ENCODE results near the gene CADPS.

CADPS gene

GRCh38 chr3:62727536-62727935 is 147.7 kb downstream of the CADPS start:
- Histone ChIP-seq H3K4me1 (peaks cover 9% of the 10 kb centered on the region), H3K4me2 (no peak overlapping the region), H3K4me3 (no peak overlapping the region), H3K9ac (no peak overlapping the region), H3K36me3 (no peaks in the 10 kb centered on the region), H3K27me3 (no peaks in the 10 kb centered on the region), H4K20me1 (no peaks in the 10 kb centered on the region), H3K27ac (no peak overlapping the region), H3K9me3 (no peaks in the 10 kb centered on the region)
- TF ChIP-seq Cebpa-rat (IDR thresholded peaks at IDR 0.05): no peak

GRCh38 chr3:62724503-62724902 is 150.7 kb downstream of the CADPS start:
- H3K9ac ChIP-seq: no peak overlapping the region
- H3K4me1 ChIP-seq: peaks cover 9% of the 10 kb centered on the region
- no peaks in the 10 kb centered on the region for H4K20me1 ChIP-seq
- H3K4me3 ChIP-seq: no peak overlapping the region
- no peak for TF ChIP-seq Cebpa-rat (IDR thresholded peaks at IDR 0.05)
- no peak overlapping the region for H3K27ac ChIP-seq
- no peaks in the 10 kb centered on the region for H3K36me3 ChIP-seq
- H3K9me3 ChIP-seq: no peaks in the 10 kb centered on the region
- no peak overlapping the region for H3K4me2 ChIP-seq
- no peaks in the 10 kb centered on the region for H3K27me3 ChIP-seq

- Histone ChIP-seq H3K27me3 (no peaks in the 10 kb centered on the region), H3K36me3 (no peaks in the 10 kb centered on the region), H3K9me3 (no peaks in the 10 kb centered on the region), H4K20me1 (no peaks in the 10 kb centered on the region), H3K27ac (no peak overlapping the region), H3K4me2 (peak overlapping the region; percentile 36), H3K4me3 (no peak overlapping the region), H3K9ac (no peak overlapping the region), H3K4me1 (peaks cover 9% of the 10 kb centered on the region)
- no peak for TF ChIP-seq Cebpa-rat (IDR thresholded peaks at IDR 0.05)
Measured at GRCh38 chr3:62723914-62724217, 151.3 kb downstream of the CADPS start.

DNA sequence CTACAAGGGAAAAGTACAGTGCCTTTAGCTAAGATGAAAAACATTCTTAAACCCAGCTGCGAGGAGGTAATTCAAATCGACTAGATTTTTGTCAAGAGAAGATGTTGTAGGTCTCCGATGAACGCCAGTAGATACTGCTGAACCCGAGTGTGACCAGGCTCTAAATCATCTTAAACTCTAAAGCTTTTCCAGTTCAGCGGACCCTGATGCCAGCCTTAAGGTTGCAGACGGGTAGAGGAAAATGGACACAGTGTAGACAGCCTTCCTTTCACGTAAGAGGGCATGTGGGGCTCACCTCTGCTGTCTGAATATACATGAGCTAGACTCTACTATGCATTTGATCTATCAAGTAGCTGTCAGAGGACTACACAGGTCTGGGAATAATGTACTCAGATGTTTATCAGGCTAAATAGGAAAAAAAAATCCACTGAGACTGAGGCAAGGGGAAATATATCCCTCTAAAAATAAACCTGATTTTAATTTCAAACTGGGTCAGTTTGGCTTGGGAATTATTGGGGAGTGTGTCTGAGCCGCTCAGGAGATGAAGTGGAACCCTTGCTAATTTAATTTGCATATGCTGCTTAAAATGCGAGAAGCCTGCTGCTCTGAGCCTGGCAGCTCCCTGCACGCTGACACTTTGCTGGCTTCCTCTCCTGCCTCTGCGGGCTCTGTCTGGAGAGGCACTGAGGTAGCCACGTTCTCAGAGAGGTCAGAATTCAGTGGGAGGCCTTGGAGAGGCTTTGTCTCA is 151.9 kb downstream of the CADPS start:
- TF ChIP-seq Cebpa-rat (IDR thresholded peaks at IDR 0.05): no peak
- peak overlapping the region; percentile 36 for H3K4me2 ChIP-seq

DNA sequence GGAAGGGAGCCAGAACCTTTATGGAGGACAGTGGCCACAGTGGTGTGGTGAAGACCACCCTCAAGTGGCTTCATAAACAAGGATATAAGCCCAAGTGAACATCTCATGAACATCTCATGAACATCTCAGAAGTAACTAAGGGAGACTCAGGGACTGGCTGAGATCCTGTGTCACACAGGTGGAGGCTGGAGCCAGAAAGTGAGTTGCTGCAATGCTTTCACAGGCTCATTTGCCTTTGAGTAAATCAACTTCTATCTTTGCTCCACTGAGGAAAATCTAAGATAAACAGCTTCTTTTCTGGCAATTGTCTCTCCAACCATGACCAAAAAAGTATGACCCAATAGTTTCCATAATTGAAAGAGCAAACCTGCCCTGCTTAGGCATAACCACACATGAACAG is 152.9 kb downstream of the CADPS start:
- H4K20me1 ChIP-seq: no peaks in the 10 kb centered on the region
- H3K27ac ChIP-seq: no peak overlapping the region
- H3K27me3 ChIP-seq: no peaks in the 10 kb centered on the region
- no peaks in the 10 kb centered on the region for H3K9me3 ChIP-seq
- no peak for TF ChIP-seq Cebpa-rat (IDR thresholded peaks at IDR 0.05)
- H3K4me3 ChIP-seq: no peak overlapping the region
- no peak overlapping the region for H3K9ac ChIP-seq
- H3K4me1 ChIP-seq: peaks cover 9% of the 10 kb centered on the region
- no peaks in the 10 kb centered on the region for H3K36me3 ChIP-seq
- no peak overlapping the region for H3K4me2 ChIP-seq

More for the DNA sequence above, 151.9 kb downstream of the CADPS start:
- Histone ChIP-seq H3K27ac (no peak overlapping the region), H3K27me3 (no peaks in the 10 kb centered on the region), H3K4me1 (peaks cover 9% of the 10 kb centered on the region), H3K9me3 (no peaks in the 10 kb centered on the region), H3K9ac (no peak overlapping the region), H4K20me1 (no peaks in the 10 kb centered on the region), H3K4me3 (no peak overlapping the region), H3K36me3 (no peaks in the 10 kb centered on the region)

- H3K36me3 ChIP-seq: no peaks in the 10 kb centered on the region
- H4K20me1 ChIP-seq: no peaks in the 10 kb centered on the region
- no peak overlapping the region for H3K9ac ChIP-seq
- TF ChIP-seq Cebpa-rat (IDR thresholded peaks at IDR 0.05): no peak
- H3K4me1 ChIP-seq: peaks cover 5% of the 10 kb centered on the region
- no peak overlapping the region for H3K4me2 ChIP-seq
- no peak overlapping the region for H3K4me3 ChIP-seq
- no peaks in the 10 kb centered on the region for H3K9me3 ChIP-seq
- H3K27ac ChIP-seq: no peak overlapping the region
- no peaks in the 10 kb centered on the region for H3K27me3 ChIP-seq
Measured at GRCh38 chr3:62718515-62719320, 156.5 kb downstream of the CADPS start.

GRCh38 chr3:62718011-62718410 is 157.2 kb downstream of the CADPS start:
- no peak overlapping the region for H3K27ac ChIP-seq
- no peak for TF ChIP-seq Cebpa-rat (IDR thresholded peaks at IDR 0.05)
- H3K36me3 ChIP-seq: no peaks in the 10 kb centered on the region
- H3K27me3 ChIP-seq: no peaks in the 10 kb centered on the region
- H3K4me3 ChIP-seq: no peak overlapping the region
- no peaks in the 10 kb centered on the region for H3K9me3 ChIP-seq
- no peaks in the 10 kb centered on the region for H4K20me1 ChIP-seq
- H3K4me1 ChIP-seq: no peaks in the 10 kb centered on the region
- H3K9ac ChIP-seq: no peak overlapping the region
- H3K4me2 ChIP-seq: no peak overlapping the region

DNA sequence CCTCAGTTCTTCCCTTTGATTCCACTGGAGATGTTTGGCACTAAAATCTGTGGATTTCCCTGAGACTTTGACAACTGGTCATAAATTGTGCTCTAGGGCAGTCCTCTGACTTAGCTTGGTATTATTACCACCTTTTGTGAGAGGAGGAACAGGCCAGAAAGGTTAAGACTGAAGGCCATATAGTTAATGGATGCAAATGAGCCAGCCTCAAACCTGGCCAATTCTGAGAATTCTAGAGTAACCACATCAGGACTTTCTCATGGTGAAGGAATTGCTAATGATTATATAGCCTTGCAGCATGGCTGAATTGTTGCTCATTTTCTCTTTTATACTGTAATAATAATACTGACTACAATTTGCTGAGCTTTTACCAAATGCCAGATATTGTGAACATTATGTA is 162.5 kb downstream of the CADPS start:
- H3K36me3 ChIP-seq: no peaks in the 10 kb centered on the region
- TF ChIP-seq Cebpa-rat (IDR thresholded peaks at IDR 0.05): no peak
- no peaks in the 10 kb centered on the region for H4K20me1 ChIP-seq
- no peak overlapping the region for H3K4me2 ChIP-seq
- peaks cover 14% of the 10 kb centered on the region for H3K4me1 ChIP-seq
- no peak overlapping the region for H3K9ac ChIP-seq
- no peaks in the 10 kb centered on the region for H3K9me3 ChIP-seq
- no peak overlapping the region for H3K27ac ChIP-seq
- H3K27me3 ChIP-seq: no peaks in the 10 kb centered on the region
- no peak overlapping the region for H3K4me3 ChIP-seq

- no peak for TF ChIP-seq Cebpa-rat (IDR thresholded peaks at IDR 0.05)
- Histone ChIP-seq H3K9ac (no peak overlapping the region), H3K36me3 (no peaks in the 10 kb centered on the region), H3K27ac (no peak overlapping the region), H3K27me3 (no peaks in the 10 kb centered on the region), H3K4me2 (no peak overlapping the region), H3K4me3 (no peak overlapping the region), H3K9me3 (no peaks in the 10 kb centered on the region), H3K4me1 (peaks cover 14% of the 10 kb centered on the region), H4K20me1 (no peaks in the 10 kb centered on the region)
Measured at GRCh38 chr3:62710751-62711150, 164.5 kb downstream of the CADPS start.

DNA sequence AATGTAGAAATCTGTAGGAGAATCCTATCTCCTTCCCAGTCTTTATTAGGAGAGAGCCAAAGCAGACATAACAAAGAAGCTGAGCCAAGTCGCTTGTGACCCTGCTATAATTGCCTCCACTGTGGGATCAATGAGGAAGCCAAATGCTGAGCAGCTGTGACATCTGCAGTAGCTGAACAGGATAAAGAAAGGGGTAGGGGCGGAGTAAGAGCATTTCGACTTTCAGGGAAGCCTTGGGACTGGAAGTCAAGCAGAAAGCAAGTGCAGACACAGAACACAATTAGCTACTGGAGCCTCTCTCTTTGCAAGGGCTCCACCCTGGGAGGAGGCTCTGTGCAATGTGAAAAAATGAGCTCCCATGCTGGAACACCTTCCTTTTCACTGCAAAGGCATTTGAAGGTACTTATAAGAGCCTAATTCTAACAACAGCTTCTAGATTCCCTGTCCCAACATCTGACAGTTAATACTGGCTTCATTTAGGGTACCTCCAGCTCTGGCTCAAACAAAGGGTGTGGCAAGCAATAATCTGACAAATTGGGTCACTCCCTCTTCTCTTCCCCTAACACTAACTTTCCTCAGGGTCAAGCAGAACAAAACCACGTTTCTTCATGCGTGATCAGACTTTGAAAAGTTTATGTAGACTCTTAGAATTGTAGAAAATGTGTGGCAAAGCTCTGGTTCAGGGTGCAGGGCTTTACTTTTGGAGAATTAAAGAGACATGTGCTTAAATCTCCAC is 166.4 kb downstream of the CADPS start:
- H3K4me3 ChIP-seq: no peak overlapping the region
- no peak for TF ChIP-seq Cebpa-rat (IDR thresholded peaks at IDR 0.05)
- H3K36me3 ChIP-seq: no peaks in the 10 kb centered on the region
- H3K9ac ChIP-seq: no peak overlapping the region
- no peaks in the 10 kb centered on the region for H3K27me3 ChIP-seq
- H3K27ac ChIP-seq: no peak overlapping the region
- 0 out of 2 replicates have a peak overlapping the region, but pooled peaks have one; percentile 11 for H3K4me2 ChIP-seq
- H3K4me1 ChIP-seq: peaks cover 14% of the 10 kb centered on the region
- no peaks in the 10 kb centered on the region for H3K9me3 ChIP-seq
- H4K20me1 ChIP-seq: no peaks in the 10 kb centered on the region
